Measurements from ENCODE around the gene CSF3R.

- TF ChIP-seq CTCF (IDR thresholded peaks at IDR 0.05), result no peak
- TF ChIP-seq ATF2 (CRISPR knock-in tag; IDR thresholded peaks at IDR 0.05; ENCODE audit: borderline replicate concordance, low read depth), result no peak
- TF ChIP-seq RELA (CRISPR knock-in tag; IDR thresholded peaks at IDR 0.05; ENCODE audit: borderline replicate concordance), result no peak
- TF ChIP-seq ZSCAN18 (CRISPR knock-in tag; IDR thresholded peaks at IDR 0.05), result no peak
- TF ChIP-seq SMAD3 (CRISPR knock-in tag; IDR thresholded peaks at IDR 0.05; ENCODE audit: borderline replicate concordance), result no peak
- no peak for TF ChIP-seq MAX (CRISPR knock-in tag; IDR thresholded peaks at IDR 0.05)
- TF ChIP-seq ATF6 (CRISPR knock-in tag; IDR thresholded peaks at IDR 0.05), result no peak
- no peak for TF ChIP-seq NR2C2 (CRISPR knock-in tag; IDR thresholded peaks at IDR 0.05)
- TF ChIP-seq TP53 (CRISPR knock-in tag; IDR thresholded peaks at IDR 0.05), result no peak
- TF ChIP-seq ZNF423 (CRISPR knock-in tag; IDR thresholded peaks at IDR 0.05), result no peak
- TF ChIP-seq JUN (CRISPR knock-in tag; IDR thresholded peaks at IDR 0.05), result no peak
- no peak for TF ChIP-seq AFF4 (CRISPR knock-in tag; IDR thresholded peaks at IDR 0.05; ENCODE audit: borderline replicate concordance)
- no peak for TF ChIP-seq ZNF263 (CRISPR knock-in tag; IDR thresholded peaks at IDR 0.05; ENCODE audit: low read depth)
- no peak for TF ChIP-seq CREM (CRISPR knock-in tag; IDR thresholded peaks at IDR 0.05)
Measured at GRCh38 chr1:36458910-36459309, 23.8 kb downstream of the CSF3R start.
